ENCODE results near the gene TRAPPC12. TPM values are rescaled to one million over a fixed set of nuclear protein-coding genes. Genes with fewer than 3 reads are reported as not detected.
"Not testable (repeated sequence)": the region's sequence is repeated elsewhere in the genome, so short reads cannot be mapped to it uniquely, and the experiment has no call there.

TRAPPC12 gene
- total RNA-seq, 3 donors from 2014 or later, result 52.5 to 89.6 (median 69.2) TPM

GRCh38 chr2:3365219-3365618, 14.3 kb upstream of the TRAPPC12 start:
- Histone ChIP-seq H3K9me3 (no peaks in the 10 kb centered on the region), H3K4me1 (no peaks in the 10 kb centered on the region), H3K36me3 (no peaks in the 10 kb centered on the region), H3K4me3 (no peak overlapping the region), H3K27me3 (no peaks in the 10 kb centered on the region), H3K27ac (no peak overlapping the region)
- no peak for DNase-seq (ENCODE audit: low spot score in 2 of 2)
- intact Hi-C loops (cut with DNase I; ENCODE audit: low total_unique reads), result no loop called here
- TF ChIP-seq CTCF (IDR thresholded peaks at IDR 0.05) (no peak), POLR2A (IDR thresholded peaks at IDR 0.05) (no peak), POLR2AphosphoS5 (IDR thresholded peaks at IDR 0.05) (no peak)

- Histone ChIP-seq H3K9me3 (no peaks in the 10 kb centered on the region), H3K27me3 (no peaks in the 10 kb centered on the region), H3K4me1 (no peaks in the 10 kb centered on the region), H3K36me3 (no peaks in the 10 kb centered on the region), H3K27ac (no peak overlapping the region), H3K4me3 (no peak overlapping the region)
- TF ChIP-seq CTCF (IDR thresholded peaks at IDR 0.05) (no peak), POLR2AphosphoS5 (IDR thresholded peaks at IDR 0.05) (no peak), POLR2A (IDR thresholded peaks at IDR 0.05) (no peak)
- no peak for DNase-seq (ENCODE audit: low spot score in 2 of 2)
- intact Hi-C loops (cut with DNase I; ENCODE audit: low total_unique reads), result no loop called here
Measured at GRCh38 chr2:3368261-3368722, 11.2 kb upstream of the TRAPPC12 start.

GRCh38 chr2:3369340-3370181, 9.9 kb upstream of the TRAPPC12 start:
- H3K27ac ChIP-seq; H3K4me3 ChIP-seq; H3K27me3 ChIP-seq; H3K36me3 ChIP-seq; intact Hi-C loops (cut with DNase I; ENCODE audit: low total_unique reads); DNase-seq (ENCODE audit: low spot score in 2 of 2); H3K9me3 ChIP-seq; H3K4me1 ChIP-seq: not testable (repeated sequence)

GRCh38 chr2:3376821-3377220, 2.7 kb upstream of the TRAPPC12 start:
- no peak overlapping the region for H3K27ac ChIP-seq
- H3K4me3 ChIP-seq, result peak overlapping the region; percentile 65 to 87 (median 77)
- no peaks in the 10 kb centered on the region for H3K27me3 ChIP-seq
- intact Hi-C loops (cut with DNase I; ENCODE audit: low total_unique reads), result no loop called here
- no peaks in the 10 kb centered on the region for H3K9me3 ChIP-seq
- no peak for DNase-seq (ENCODE audit: low spot score in 2 of 2)
- TF ChIP-seq POLR2AphosphoS5 (IDR thresholded peaks at IDR 0.05) (no peak), CTCF (IDR thresholded peaks at IDR 0.05) (no peak), POLR2A (IDR thresholded peaks at IDR 0.05) (no peak)
- no peaks in the 10 kb centered on the region for H3K36me3 ChIP-seq
- H3K4me1 ChIP-seq, result peaks cover 0 to 14% of the 10 kb centered on the region in 2 donors

GRCh38 chr2:3377279-3377611, 2.2 kb upstream of the TRAPPC12 start:
- Histone ChIP-seq H3K4me1 (peaks cover 0 to 14% of the 10 kb centered on the region in 2 donors), H3K9me3 (no peaks in the 10 kb centered on the region), H3K36me3 (no peaks in the 10 kb centered on the region), H3K4me3 (peak overlapping the region; percentile 65 to 87 (median 77)), H3K27ac (peak overlapping the region; percentile 92 to 93), H3K27me3 (no peaks in the 10 kb centered on the region)
- no peak for DNase-seq (ENCODE audit: low spot score in 2 of 2)
- TF ChIP-seq POLR2AphosphoS5 (IDR thresholded peaks at IDR 0.05) (no peak), POLR2A (IDR thresholded peaks at IDR 0.05) (no peak), CTCF (IDR thresholded peaks at IDR 0.05) (no peak)
- intact Hi-C loops (cut with DNase I; ENCODE audit: low total_unique reads), result no loop called here
